Measurements from ENCODE around the gene NPFF. TPM values are rescaled to one million over a fixed set of nuclear protein-coding genes. Genes with fewer than 3 reads are reported as not detected.
A peak's percentile ranks its signal among the peaks of the same experiment; 100 is the strongest.

Gene NPFF
- total RNA-seq, 1 donor from 2014 or later = not detected

- Mint-ChIP-seq H3K36me3 (ENCODE audit: low read depth, unreplicated experiment) (peaks cover 47% of the 10 kb centered on the region), H3K4me3 (ENCODE audit: unreplicated experiment) (peak overlapping the region; percentile 22), H3K27me3 (ENCODE audit: unreplicated experiment) (peaks cover 2% of the 10 kb centered on the region), H3K9me3 (ENCODE audit: unreplicated experiment) (no peaks in the 10 kb centered on the region), H3K27ac (ENCODE audit: unreplicated experiment) (no peak overlapping the region), H3K4me1 (ENCODE audit: unreplicated experiment) (peaks cover 22% of the 10 kb centered on the region)
- TF ChIP-seq, protein P1, sequence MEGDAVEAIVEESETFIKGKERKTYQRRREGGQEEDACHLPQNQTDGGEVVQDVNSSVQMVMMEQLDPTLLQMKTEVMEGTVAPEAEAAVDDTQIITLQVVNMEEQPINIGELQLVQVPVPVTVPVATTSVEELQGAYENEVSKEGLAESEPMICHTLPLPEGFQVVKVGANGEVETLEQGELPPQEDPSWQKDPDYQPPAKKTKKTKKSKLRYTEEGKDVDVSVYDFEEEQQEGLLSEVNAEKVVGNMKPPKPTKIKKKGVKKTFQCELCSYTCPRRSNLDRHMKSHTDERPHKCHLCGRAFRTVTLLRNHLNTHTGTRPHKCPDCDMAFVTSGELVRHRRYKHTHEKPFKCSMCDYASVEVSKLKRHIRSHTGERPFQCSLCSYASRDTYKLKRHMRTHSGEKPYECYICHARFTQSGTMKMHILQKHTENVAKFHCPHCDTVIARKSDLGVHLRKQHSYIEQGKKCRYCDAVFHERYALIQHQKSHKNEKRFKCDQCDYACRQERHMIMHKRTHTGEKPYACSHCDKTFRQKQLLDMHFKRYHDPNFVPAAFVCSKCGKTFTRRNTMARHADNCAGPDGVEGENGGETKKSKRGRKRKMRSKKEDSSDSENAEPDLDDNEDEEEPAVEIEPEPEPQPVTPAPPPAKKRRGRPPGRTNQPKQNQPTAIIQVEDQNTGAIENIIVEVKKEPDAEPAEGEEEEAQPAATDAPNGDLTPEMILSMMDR (IDR thresholded peaks at IDR 0.05; ENCODE audit: unreplicated experiment) = no peak
- no peak for DNase-seq (ENCODE audit: low spot score)
These were observed 6.6 kb upstream of the NPFF start for GRCh38 chr12:53513712-53514410.

GRCh38 chr12:53510181-53510812 lies 3.0 kb upstream of the NPFF start:
- no peak overlapping the region for H3K27ac Mint-ChIP-seq (ENCODE audit: unreplicated experiment)
- peaks cover 10% of the 10 kb centered on the region for H3K4me1 Mint-ChIP-seq (ENCODE audit: unreplicated experiment)
- H3K27me3 Mint-ChIP-seq (ENCODE audit: unreplicated experiment) = peaks cover 11% of the 10 kb centered on the region
- H3K9me3 Mint-ChIP-seq (ENCODE audit: unreplicated experiment) = no peaks in the 10 kb centered on the region
- no peak overlapping the region for H3K4me3 Mint-ChIP-seq (ENCODE audit: unreplicated experiment)
- peaks cover 39% of the 10 kb centered on the region for H3K36me3 Mint-ChIP-seq (ENCODE audit: low read depth, unreplicated experiment)
- TF ChIP-seq, protein P1 (IDR thresholded peaks at IDR 0.05; ENCODE audit: unreplicated experiment) = no peak
- DNase-seq (ENCODE audit: low spot score) = no peak

DNA sequence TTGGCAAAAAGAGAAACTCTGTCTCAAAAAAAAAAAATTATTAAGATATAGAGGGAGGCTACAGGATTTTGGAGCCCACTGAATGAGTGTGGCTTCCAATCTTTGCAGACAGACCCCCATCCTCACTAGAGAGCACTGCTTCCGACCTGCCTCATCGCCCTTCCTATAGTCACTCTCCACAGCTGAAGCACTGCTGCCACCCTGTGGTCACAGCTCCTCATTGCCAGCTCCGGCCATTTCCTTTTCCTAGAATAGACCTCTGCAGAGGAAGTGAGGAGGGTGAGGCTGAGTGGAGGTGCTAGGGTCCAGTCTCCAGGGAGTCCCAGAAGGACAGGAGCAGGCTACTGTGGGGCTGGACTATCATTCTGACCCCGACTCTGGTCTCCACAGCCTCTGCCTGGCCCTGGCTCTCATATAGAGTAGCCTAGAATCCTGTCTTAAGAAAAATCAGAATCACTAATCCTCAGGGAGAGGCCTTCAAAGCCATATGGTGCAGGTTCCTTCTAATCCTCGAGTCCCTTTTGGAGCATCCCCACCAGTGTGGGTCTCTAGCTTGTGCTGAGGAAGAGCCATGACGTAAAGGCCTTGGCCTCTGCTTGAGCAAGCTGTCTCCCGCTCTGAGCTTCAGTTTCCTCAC lies 1.4 kb upstream of the NPFF start:
- H3K9me3 Mint-ChIP-seq (ENCODE audit: unreplicated experiment) = no peaks in the 10 kb centered on the region
- peak overlapping the region; percentile 82 for H3K27ac Mint-ChIP-seq (ENCODE audit: unreplicated experiment)

DNA sequence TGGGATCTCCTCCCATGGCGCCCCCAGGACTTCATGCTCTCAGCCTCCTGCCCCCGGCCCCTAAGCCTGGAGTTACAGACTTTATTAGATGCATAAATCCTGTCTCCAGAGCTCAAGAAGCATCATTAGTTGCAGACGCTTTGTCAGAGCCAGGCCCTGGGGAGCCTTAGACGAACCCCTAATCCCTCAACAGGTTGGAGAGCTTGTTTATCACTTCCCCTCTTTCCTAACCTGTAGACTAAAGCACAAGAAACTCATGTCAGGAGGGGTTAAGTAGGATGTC lies 260 bp upstream of the NPFF start:
- no peak overlapping the region for H3K4me3 Mint-ChIP-seq (ENCODE audit: unreplicated experiment)
- peaks cover 8% of the 10 kb centered on the region for H3K4me1 Mint-ChIP-seq (ENCODE audit: unreplicated experiment)
- H3K27me3 Mint-ChIP-seq (ENCODE audit: unreplicated experiment) = peaks cover 22% of the 10 kb centered on the region
- peaks cover 29% of the 10 kb centered on the region for H3K36me3 Mint-ChIP-seq (ENCODE audit: low read depth, unreplicated experiment)
- DNase-seq (ENCODE audit: low spot score) = no peak
- H3K9me3 Mint-ChIP-seq (ENCODE audit: unreplicated experiment) = no peaks in the 10 kb centered on the region
- TF ChIP-seq, protein P1 (IDR thresholded peaks at IDR 0.05; ENCODE audit: unreplicated experiment) = no peak
- no peak overlapping the region for H3K27ac Mint-ChIP-seq (ENCODE audit: unreplicated experiment)

More for the DNA sequence above, 1.4 kb upstream of the NPFF start:
- Mint-ChIP-seq H3K27me3 (ENCODE audit: unreplicated experiment) (peaks cover 17% of the 10 kb centered on the region), H3K4me1 (ENCODE audit: unreplicated experiment) (peaks cover 8% of the 10 kb centered on the region), H3K4me3 (ENCODE audit: unreplicated experiment) (no peak overlapping the region), H3K36me3 (ENCODE audit: low read depth, unreplicated experiment) (peaks cover 38% of the 10 kb centered on the region)
- peak; percentile 93 for DNase-seq (ENCODE audit: low spot score)
- TF ChIP-seq, protein P1 (IDR thresholded peaks at IDR 0.05; ENCODE audit: unreplicated experiment) = peak; percentile 63

GRCh38 chr12:53506450-53506785 lies 866 bp downstream of the NPFF start:
- peaks cover 19% of the 10 kb centered on the region for H3K36me3 Mint-ChIP-seq (ENCODE audit: low read depth, unreplicated experiment)
- H3K9me3 Mint-ChIP-seq (ENCODE audit: unreplicated experiment) = no peaks in the 10 kb centered on the region
- peaks cover 22% of the 10 kb centered on the region for H3K27me3 Mint-ChIP-seq (ENCODE audit: unreplicated experiment)
- peak overlapping the region; percentile 57 for H3K27ac Mint-ChIP-seq (ENCODE audit: unreplicated experiment)
- DNase-seq (ENCODE audit: low spot score) = no peak
- peaks cover 15% of the 10 kb centered on the region for H3K4me1 Mint-ChIP-seq (ENCODE audit: unreplicated experiment)
- TF ChIP-seq, protein P1 (IDR thresholded peaks at IDR 0.05; ENCODE audit: unreplicated experiment) = no peak
- H3K4me3 Mint-ChIP-seq (ENCODE audit: unreplicated experiment) = no peak overlapping the region
